ENCODE data around the gene BCL2L15. TPM values are rescaled to one million over a fixed set of nuclear protein-coding genes. Genes with fewer than 3 reads are reported as not detected.

BCL2L15 gene
- total and polyA plus RNA-seq, 2 of the 8 experiments (the other 6 are each of a cell fraction or from before 2014, with no cell fraction given), result 0.32 to 0.36 TPM

DNA sequence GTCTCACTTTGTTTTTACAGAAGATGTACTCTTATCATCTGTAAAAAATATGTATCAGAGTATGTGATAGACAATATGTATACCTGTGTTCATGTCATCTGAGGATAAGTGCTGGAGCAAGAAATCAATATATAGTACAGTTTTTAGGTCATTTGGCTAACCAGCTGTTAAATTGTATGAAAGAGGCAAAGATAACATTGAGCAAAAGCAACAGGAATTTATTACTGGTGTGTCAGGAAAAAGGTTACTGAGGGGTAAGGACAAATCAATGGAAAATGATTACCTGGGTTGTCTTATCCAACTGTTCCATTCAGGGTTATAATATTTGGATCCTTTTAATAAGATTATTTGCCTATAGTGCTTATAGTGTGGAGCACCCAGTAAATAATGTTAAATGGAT lies 46.6 kb upstream of the BCL2L15 start (continued):
- TF ChIP-seq, protein P1, sequence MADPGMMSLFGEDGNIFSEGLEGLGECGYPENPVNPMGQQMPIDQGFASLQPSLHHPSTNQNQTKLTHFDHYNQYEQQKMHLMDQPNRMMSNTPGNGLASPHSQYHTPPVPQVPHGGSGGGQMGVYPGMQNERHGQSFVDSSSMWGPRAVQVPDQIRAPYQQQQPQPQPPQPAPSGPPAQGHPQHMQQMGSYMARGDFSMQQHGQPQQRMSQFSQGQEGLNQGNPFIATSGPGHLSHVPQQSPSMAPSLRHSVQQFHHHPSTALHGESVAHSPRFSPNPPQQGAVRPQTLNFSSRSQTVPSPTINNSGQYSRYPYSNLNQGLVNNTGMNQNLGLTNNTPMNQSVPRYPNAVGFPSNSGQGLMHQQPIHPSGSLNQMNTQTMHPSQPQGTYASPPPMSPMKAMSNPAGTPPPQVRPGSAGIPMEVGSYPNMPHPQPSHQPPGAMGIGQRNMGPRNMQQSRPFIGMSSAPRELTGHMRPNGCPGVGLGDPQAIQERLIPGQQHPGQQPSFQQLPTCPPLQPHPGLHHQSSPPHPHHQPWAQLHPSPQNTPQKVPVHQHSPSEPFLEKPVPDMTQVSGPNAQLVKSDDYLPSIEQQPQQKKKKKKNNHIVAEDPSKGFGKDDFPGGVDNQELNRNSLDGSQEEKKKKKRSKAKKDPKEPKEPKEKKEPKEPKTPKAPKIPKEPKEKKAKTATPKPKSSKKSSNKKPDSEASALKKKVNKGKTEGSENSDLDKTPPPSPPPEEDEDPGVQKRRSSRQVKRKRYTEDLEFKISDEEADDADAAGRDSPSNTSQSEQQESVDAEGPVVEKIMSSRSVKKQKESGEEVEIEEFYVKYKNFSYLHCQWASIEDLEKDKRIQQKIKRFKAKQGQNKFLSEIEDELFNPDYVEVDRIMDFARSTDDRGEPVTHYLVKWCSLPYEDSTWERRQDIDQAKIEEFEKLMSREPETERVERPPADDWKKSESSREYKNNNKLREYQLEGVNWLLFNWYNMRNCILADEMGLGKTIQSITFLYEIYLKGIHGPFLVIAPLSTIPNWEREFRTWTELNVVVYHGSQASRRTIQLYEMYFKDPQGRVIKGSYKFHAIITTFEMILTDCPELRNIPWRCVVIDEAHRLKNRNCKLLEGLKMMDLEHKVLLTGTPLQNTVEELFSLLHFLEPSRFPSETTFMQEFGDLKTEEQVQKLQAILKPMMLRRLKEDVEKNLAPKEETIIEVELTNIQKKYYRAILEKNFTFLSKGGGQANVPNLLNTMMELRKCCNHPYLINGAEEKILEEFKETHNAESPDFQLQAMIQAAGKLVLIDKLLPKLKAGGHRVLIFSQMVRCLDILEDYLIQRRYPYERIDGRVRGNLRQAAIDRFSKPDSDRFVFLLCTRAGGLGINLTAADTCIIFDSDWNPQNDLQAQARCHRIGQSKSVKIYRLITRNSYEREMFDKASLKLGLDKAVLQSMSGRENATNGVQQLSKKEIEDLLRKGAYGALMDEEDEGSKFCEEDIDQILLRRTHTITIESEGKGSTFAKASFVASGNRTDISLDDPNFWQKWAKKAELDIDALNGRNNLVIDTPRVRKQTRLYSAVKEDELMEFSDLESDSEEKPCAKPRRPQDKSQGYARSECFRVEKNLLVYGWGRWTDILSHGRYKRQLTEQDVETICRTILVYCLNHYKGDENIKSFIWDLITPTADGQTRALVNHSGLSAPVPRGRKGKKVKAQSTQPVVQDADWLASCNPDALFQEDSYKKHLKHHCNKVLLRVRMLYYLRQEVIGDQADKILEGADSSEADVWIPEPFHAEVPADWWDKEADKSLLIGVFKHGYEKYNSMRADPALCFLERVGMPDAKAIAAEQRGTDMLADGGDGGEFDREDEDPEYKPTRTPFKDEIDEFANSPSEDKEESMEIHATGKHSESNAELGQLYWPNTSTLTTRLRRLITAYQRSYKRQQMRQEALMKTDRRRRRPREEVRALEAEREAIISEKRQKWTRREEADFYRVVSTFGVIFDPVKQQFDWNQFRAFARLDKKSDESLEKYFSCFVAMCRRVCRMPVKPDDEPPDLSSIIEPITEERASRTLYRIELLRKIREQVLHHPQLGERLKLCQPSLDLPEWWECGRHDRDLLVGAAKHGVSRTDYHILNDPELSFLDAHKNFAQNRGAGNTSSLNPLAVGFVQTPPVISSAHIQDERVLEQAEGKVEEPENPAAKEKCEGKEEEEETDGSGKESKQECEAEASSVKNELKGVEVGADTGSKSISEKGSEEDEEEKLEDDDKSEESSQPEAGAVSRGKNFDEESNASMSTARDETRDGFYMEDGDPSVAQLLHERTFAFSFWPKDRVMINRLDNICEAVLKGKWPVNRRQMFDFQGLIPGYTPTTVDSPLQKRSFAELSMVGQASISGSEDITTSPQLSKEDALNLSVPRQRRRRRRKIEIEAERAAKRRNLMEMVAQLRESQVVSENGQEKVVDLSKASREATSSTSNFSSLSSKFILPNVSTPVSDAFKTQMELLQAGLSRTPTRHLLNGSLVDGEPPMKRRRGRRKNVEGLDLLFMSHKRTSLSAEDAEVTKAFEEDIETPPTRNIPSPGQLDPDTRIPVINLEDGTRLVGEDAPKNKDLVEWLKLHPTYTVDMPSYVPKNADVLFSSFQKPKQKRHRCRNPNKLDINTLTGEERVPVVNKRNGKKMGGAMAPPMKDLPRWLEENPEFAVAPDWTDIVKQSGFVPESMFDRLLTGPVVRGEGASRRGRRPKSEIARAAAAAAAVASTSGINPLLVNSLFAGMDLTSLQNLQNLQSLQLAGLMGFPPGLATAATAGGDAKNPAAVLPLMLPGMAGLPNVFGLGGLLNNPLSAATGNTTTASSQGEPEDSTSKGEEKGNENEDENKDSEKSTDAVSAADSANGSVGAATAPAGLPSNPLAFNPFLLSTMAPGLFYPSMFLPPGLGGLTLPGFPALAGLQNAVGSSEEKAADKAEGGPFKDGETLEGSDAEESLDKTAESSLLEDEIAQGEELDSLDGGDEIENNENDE (IDR thresholded peaks at IDR 0.05; ENCODE audit: insufficient replicate concordance, low read length), result no peak
- TF ChIP-seq RBBP5 (IDR thresholded peaks at IDR 0.05; ENCODE audit: borderline replicate concordance, low read depth, low read length) (no peak), KDM4A (IDR thresholded peaks at IDR 0.05; ENCODE audit: low read depth, low read length, severe bottlenecking) (no peak), CREB1 (IDR thresholded peaks at IDR 0.05) (no peak), CHD1 (IDR thresholded peaks at IDR 0.05; ENCODE audit: low read depth, low read length) (no peak), RAD21 (IDR thresholded peaks at IDR 0.05 in 1 of 2, conservative IDR thresholded peaks at IDR 0.05 in 1 of 2; ENCODE audit: low read depth in 2 of 2, low read length in 2 of 2) (no peak), EZH2 (IDR thresholded peaks at IDR 0.05; ENCODE audit: low read depth, low read length, severe bottlenecking) (no peak), SP4 (IDR thresholded peaks at IDR 0.05; ENCODE audit: low read length) (no peak), TBP (IDR thresholded peaks at IDR 0.05; ENCODE audit: low read depth, low read length) (no peak), MAFK (IDR thresholded peaks at IDR 0.05; ENCODE audit: low read depth, low read length) (no peak), CTBP2 (IDR thresholded peaks at IDR 0.05; ENCODE audit: borderline replicate concordance, insufficient read depth, insufficient read length, low read length) (no peak)
- TF ChIP-seq, protein P2, sequence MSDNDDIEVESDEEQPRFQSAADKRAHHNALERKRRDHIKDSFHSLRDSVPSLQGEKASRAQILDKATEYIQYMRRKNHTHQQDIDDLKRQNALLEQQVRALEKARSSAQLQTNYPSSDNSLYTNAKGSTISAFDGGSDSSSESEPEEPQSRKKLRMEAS (IDR thresholded peaks at IDR 0.05), result no peak
